Neural progenitor cell (in vitro differentiated cells): Measurements from ENCODE around the gene PAQR8. TPM values are rescaled to one million over a fixed set of nuclear protein-coding genes. Genes with fewer than 3 reads are reported as not detected.
A peak's percentile ranks its signal among the peaks of the same experiment; 100 is the strongest.

Source experiments
- DNase-seq: peaks from one replicate; pipeline ENCODE4 v3.0.0-alpha.2; 2016; ENCODE audit warnings: low spot score
- H2AFZ ChIP-seq: fragments of 200-600 bp; sonication (generic); replicated peaks from 2 replicates; pipeline ENCODE4 v1.6.1; 2016; ENCODE audit warnings: antibody characterized with exemption
- H3F3A ChIP-seq: fragments of 200-600 bp; sonication (generic); 2 replicates; pipeline ENCODE4 v1.6.1; 2016; ENCODE audit warnings: antibody characterized with exemption, low read depth
- H3K27ac ChIP-seq: fragments of 200-600 bp; sonication (generic); 2 replicates; pipeline ENCODE4 v1.5.1; 2016; ENCODE audit warnings: mild to moderate bottlenecking
- H3K27me3 ChIP-seq: fragments of 200-600 bp; sonication (generic); 2 replicates; pipeline ENCODE4 v1.6.1; 2016; ENCODE audit warnings: mild to moderate bottlenecking, moderate library complexity
- H3K36me3 ChIP-seq: fragments of 200-600 bp; sonication (generic); 2 replicates; pipeline ENCODE4 v1.5.1; 2016
- H3K4me1 ChIP-seq: fragments of 200-600 bp; sonication (generic); 2 replicates; pipeline ENCODE4 v1.6.1; 2016; ENCODE audit warnings: mixed run types
- H3K4me2 ChIP-seq: fragments of 200-600 bp; sonication (generic); 2 replicates; pipeline ENCODE4 v1.6.1; 2016
- H3K4me3 ChIP-seq: fragments of 200-600 bp; sonication (generic); 2 replicates; pipeline ENCODE4 v1.5.1; 2016
- H3K79me2 ChIP-seq: fragments of 200-600 bp; sonication (generic); 2 replicates; pipeline ENCODE4 v1.6.1; 2016; ENCODE audit warnings: low read depth
- H3K9ac ChIP-seq: fragments of 200-600 bp; sonication (generic); 2 replicates; pipeline ENCODE4 v1.6.1; 2016
- H3K9me3 ChIP-seq: fragments of 200-600 bp; sonication (generic); 2 replicates; pipeline ENCODE4 v1.5.1; 2016; ENCODE audit warnings: low read depth
- H4K20me1 ChIP-seq: fragments of 200-600 bp; sonication (generic); 2 replicates; pipeline ENCODE4 v1.6.1; 2016; ENCODE audit warnings: low read depth
- H3K27ac Mint-ChIP-seq: 3 replicates; pipeline ENCODE4 v1.8.0; 2021; ENCODE audit warnings: mixed read lengths
- H3K27me3 Mint-ChIP-seq: 2 replicates; pipeline ENCODE4 v1.8.0; 2022; ENCODE audit warnings: low read depth, mild to moderate bottlenecking, inconsistent platforms, moderate library complexity, mixed read lengths; ENCODE audit not compliant: insufficient read depth
- H3K36me3 Mint-ChIP-seq: 3 replicates; pipeline ENCODE4 v1.8.0; 2021; ENCODE audit warnings: mixed read lengths
- H3K4me1 Mint-ChIP-seq: 3 replicates; pipeline ENCODE4 v1.8.0; 2021; ENCODE audit warnings: mixed read lengths
- H3K4me3 Mint-ChIP-seq: 3 replicates; pipeline ENCODE4 v1.8.0; 2021; ENCODE audit warnings: mild to moderate bottlenecking, moderate library complexity, mixed read lengths
- H3K9me3 Mint-ChIP-seq: 3 replicates; pipeline ENCODE4 v1.8.0; 2020; ENCODE audit warnings: mixed read lengths
- EZH2 ChIP-seq: fragments of 200-600 bp; sonication (generic); IDR thresholded peaks from 2 replicates; pipeline ENCODE4 v1.6.1; 2017; ENCODE audit warnings: antibody characterized with exemption, mild to moderate bottlenecking, moderate library complexity
- EZH2phosphoT487 ChIP-seq: fragments of 200-600 bp; sonication (generic); IDR thresholded peaks from 2 replicates; pipeline ENCODE4 v1.6.1; 2017; ENCODE audit warnings: antibody characterized with exemption
- total RNA-seq: library from RNA; depleted of rRNA; stranded (reverse); fragments of >200 nt; gene quantifications from 2 replicates; pipeline ENCODE4 v1.2.3, GENCODE V29; 2015; ENCODE audit warnings: low replicate concordance
- TF ChIP-seq, protein P1 (sequence below): fragments of 200-600 bp; sonication (generic); IDR thresholded peaks from 2 replicates; pipeline ENCODE4 v1.5.1; 2017; ENCODE audit warnings: antibody characterized with exemption, mild to moderate bottlenecking

The PAQR8 gene
- total RNA-seq, 1 donor from 2014 or later = 16.9 TPM

DNA sequence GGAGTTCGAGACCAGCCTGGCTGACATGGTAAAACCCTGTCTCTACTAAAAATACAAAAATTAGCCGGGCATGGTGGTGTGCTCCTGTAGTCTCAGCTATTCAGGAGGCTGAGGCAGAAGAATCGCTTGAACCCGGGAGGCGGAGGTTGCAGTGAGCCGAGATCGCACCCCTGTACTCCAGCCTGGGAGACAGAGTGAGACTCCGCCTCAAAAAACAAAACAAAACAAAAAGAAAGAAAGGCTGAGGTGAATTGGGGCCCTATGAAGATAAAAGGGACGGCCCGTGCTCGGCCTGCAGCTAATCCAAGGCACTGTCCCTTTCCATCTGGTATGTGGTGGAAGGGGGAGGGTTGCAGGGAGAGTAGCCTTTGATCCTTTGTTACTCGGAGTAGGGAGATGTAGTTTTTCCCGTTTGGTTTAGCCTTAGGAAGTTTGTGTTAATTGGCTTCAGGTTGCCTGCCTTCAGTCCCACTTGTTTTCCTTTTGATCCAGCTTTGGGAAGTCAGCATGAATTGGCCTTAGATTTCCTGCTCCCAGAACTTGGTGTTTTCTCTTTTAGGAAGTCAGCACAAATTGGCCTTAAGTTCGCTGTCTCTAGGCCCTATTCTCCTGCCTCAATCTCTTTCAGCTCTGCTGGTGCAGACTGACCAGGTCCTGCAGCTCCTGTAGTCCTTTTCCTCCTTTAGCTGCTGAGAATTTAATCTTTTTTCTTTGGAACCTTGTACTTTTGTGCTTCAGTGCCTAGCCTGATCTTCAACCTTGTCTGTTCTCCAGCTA lies 36.1 kb upstream of the PAQR8 start:
- H3K27me3 Mint-ChIP-seq = no peaks in the 10 kb centered on the region
- peak overlapping the region; percentile 55 for H3K27ac Mint-ChIP-seq
- no peak overlapping the region for H3K9ac ChIP-seq
- no peak overlapping the region for H2AFZ ChIP-seq
- DNase-seq = peak; percentile 90
- H3K9me3 ChIP-seq = no peaks in the 10 kb centered on the region
- H3K4me3 Mint-ChIP-seq = no peak overlapping the region
- H3K4me2 ChIP-seq = peak overlapping the region; percentile 20
- no peak for TF ChIP-seq EZH2
- TF ChIP-seq, protein P1, sequence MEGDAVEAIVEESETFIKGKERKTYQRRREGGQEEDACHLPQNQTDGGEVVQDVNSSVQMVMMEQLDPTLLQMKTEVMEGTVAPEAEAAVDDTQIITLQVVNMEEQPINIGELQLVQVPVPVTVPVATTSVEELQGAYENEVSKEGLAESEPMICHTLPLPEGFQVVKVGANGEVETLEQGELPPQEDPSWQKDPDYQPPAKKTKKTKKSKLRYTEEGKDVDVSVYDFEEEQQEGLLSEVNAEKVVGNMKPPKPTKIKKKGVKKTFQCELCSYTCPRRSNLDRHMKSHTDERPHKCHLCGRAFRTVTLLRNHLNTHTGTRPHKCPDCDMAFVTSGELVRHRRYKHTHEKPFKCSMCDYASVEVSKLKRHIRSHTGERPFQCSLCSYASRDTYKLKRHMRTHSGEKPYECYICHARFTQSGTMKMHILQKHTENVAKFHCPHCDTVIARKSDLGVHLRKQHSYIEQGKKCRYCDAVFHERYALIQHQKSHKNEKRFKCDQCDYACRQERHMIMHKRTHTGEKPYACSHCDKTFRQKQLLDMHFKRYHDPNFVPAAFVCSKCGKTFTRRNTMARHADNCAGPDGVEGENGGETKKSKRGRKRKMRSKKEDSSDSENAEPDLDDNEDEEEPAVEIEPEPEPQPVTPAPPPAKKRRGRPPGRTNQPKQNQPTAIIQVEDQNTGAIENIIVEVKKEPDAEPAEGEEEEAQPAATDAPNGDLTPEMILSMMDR = no peak
- TF ChIP-seq EZH2phosphoT487 = no peak
- peaks cover 21% of the 10 kb centered on the region for H3K4me1 ChIP-seq
- no peaks in the 10 kb centered on the region for H3K9me3 Mint-ChIP-seq
- H3K4me3 ChIP-seq = peak overlapping the region; percentile 2
- H3K79me2 ChIP-seq = no peaks in the 10 kb centered on the region
- H3K36me3 ChIP-seq = no peaks in the 10 kb centered on the region
- H3K36me3 Mint-ChIP-seq = no peaks in the 10 kb centered on the region
- H3K27ac ChIP-seq = peak overlapping the region; percentile 85
- H3K27me3 ChIP-seq = peaks cover 3% of the 10 kb centered on the region
- H4K20me1 ChIP-seq = no peaks in the 10 kb centered on the region
- peaks cover 37% of the 10 kb centered on the region for H3K4me1 Mint-ChIP-seq
- H3F3A ChIP-seq = peaks cover 34% of the 10 kb centered on the region

DNA sequence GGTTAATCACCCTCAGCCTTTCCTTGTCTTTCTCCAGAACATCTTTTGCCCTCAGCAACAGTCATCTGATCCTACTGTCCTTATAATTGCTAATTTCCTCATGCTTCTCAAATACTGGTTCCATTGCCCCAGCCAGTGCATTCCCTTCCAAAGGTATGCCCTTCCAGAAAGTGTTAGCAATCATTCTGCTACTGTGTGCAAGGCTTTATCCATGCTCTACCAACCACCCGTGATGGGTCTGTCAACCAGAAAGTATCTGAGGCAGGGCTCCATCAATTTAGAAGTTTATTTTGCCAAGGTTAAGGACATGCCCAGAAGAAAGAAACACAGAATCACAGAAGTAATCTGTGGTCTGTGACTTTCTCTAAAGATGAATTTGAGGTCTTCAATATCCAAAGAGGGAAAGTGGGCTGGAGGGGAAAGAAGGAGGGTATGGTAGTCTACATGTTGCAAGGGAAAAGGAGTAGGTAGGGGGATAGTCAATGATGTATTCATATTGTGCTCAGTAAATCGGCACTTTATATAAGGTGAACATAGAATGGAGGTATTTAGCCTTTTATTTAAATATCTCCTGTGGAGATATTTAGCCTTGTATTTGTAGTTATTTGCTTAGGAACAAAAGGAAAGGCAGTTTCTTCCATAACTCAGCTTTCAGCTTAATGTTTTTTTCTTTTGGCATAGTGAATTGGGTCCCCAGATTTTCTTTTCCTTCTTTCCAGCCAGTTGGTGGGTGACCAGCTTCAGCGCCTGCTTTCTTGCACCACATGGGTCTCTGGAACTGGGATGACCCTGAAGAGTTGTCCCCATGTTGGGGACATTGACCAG lies 35.2 kb upstream of the PAQR8 start:
- Histone ChIP-seq H4K20me1 (no peaks in the 10 kb centered on the region), H3K4me3 (peak overlapping the region; percentile 2), H2AFZ (no peak overlapping the region), H3K9me3 (no peaks in the 10 kb centered on the region), H3K79me2 (no peaks in the 10 kb centered on the region), H3K36me3 (no peaks in the 10 kb centered on the region), H3K9ac (no peak overlapping the region), H3K4me1 (peaks cover 25% of the 10 kb centered on the region), H3K4me2 (peak overlapping the region; percentile 20), H3K27me3 (peaks cover 3% of the 10 kb centered on the region), H3K27ac (peak overlapping the region; percentile 78), H3F3A (peaks cover 34% of the 10 kb centered on the region)
- Mint-ChIP-seq H3K27ac (peak overlapping the region; percentile 55), H3K27me3 (no peaks in the 10 kb centered on the region), H3K36me3 (no peaks in the 10 kb centered on the region), H3K4me3 (no peak overlapping the region), H3K9me3 (no peaks in the 10 kb centered on the region), H3K4me1 (peaks cover 42% of the 10 kb centered on the region)
- no peak for DNase-seq
- no peak for TF ChIP-seq EZH2
- TF ChIP-seq, protein P1 = no peak
- TF ChIP-seq EZH2phosphoT487 = no peak

DNA sequence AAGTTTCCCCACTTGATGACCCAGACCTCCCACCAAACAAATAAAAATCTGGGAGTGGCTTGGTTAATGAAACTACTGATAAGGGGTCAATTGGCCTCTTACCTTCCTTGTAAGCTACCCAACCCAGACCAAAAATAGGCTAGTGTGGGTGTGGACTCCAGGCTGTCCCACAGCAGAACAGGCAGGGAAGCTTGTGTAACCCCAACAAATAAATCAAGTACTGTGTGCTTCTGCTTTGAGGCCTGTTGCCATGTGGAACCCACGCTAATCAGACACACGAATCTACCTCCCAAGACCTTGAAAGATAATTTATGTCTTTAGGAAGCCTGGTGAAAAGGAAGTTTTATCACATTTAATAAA lies 33.7 kb upstream of the PAQR8 start:
- no peak overlapping the region for H3K27ac Mint-ChIP-seq
- H3K36me3 Mint-ChIP-seq = no peaks in the 10 kb centered on the region
- H3K4me3 ChIP-seq = no peak overlapping the region
- H4K20me1 ChIP-seq = no peaks in the 10 kb centered on the region
- no peaks in the 10 kb centered on the region for H3K9me3 ChIP-seq
- no peaks in the 10 kb centered on the region for H3K79me2 ChIP-seq
- DNase-seq = no peak
- no peaks in the 10 kb centered on the region for H3K9me3 Mint-ChIP-seq
- no peaks in the 10 kb centered on the region for H3K36me3 ChIP-seq
- peaks cover 55% of the 10 kb centered on the region for H3K4me1 Mint-ChIP-seq
- no peak overlapping the region for H3K4me2 ChIP-seq
- H3K27me3 Mint-ChIP-seq = no peaks in the 10 kb centered on the region
- peaks cover 34% of the 10 kb centered on the region for H3F3A ChIP-seq
- no peak overlapping the region for H2AFZ ChIP-seq
- peaks cover 30% of the 10 kb centered on the region for H3K4me1 ChIP-seq
- peaks cover 3% of the 10 kb centered on the region for H3K27me3 ChIP-seq
- H3K4me3 Mint-ChIP-seq = no peak overlapping the region
- TF ChIP-seq EZH2phosphoT487 (no peak), EZH2 (no peak)
- TF ChIP-seq, protein P1 = no peak
- no peak overlapping the region for H3K9ac ChIP-seq
- no peak overlapping the region for H3K27ac ChIP-seq
